DMS53 treated with DMSO at 0.1 percent for 48 hours (cell line): Measurements from ENCODE around the gene CABCOCO1.
"Not testable (repeated sequence)": the region's sequence is repeated elsewhere in the genome, so short reads cannot be mapped to it uniquely, and the experiment has no call there.

ENCODE experiments used
- DNase-seq: peaks from one replicate; lab custom pipeline; 2025; ENCODE audit not compliant: unreplicated experiment; lab: John Stamatoyannopoulos, UW

The CABCOCO1 gene

DNA sequence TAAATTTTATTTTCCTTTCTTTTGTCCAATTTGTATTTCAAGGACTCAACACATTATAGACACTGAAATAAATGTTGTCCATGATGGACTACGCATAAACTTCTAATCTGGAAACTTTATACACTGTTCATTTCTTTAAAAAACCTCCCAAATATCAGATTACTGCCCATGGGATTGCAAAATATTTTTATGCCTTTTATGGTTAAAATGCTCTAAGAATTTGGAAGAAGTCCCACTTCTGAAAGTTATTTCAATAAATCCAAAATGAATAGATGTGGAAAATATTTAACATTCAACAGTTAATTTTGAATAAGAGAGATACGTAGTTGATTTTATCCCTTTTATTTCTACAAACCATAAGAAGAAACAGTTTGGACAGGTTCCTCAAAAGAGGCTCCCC lies 46.1 kb downstream of the CABCOCO1 start:
- no peak for DNase-seq

DNA sequence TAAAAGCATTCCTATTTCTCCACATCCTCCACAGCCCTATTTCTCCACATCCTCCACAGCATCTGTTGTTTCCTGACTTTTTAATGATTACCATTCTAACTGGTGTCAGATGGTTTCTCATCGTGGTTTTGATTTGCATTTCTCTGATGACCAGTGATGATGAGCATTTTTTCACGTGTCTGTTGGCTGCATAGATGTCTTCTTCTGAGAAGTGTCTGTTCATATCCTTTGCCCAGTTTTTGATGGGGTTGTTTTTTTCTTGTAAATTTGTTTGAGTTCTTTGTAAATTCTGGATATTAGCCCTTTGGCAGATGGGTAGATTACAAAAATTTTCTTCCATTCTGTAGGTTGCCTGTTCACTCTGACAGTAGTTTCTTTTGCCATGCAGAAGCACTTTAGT lies 49.4 kb downstream of the CABCOCO1 start:
- DNase-seq: not testable (repeated sequence)

- DNase-seq: not testable (repeated sequence)
Observed at GRCh38 chr10:61719475-61719874, 56.7 kb downstream of the CABCOCO1 start.

GRCh38 chr10:61719906-61720305 lies 57.2 kb downstream of the CABCOCO1 start:
- DNase-seq: no peak

DNA sequence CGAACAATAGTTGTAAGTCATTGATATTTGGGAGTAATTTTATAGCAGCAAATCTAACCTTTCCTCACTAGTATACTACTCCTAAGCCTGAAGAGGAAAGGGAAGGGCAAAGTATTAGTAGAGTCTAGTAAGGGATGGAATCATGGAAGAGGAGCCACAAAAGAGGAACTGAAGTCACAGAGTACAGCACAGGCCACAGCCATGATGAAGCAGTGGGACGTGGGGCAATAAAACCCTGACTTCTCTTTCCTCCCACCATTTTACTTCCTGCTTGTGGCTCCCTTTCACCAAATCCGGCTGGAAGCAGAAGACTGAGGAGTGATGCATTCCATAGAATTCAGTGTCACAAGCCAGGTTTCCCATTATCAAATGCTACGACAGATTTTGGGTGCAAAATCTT lies 58.7 kb downstream of the CABCOCO1 start:
- DNase-seq: no peak

DNA sequence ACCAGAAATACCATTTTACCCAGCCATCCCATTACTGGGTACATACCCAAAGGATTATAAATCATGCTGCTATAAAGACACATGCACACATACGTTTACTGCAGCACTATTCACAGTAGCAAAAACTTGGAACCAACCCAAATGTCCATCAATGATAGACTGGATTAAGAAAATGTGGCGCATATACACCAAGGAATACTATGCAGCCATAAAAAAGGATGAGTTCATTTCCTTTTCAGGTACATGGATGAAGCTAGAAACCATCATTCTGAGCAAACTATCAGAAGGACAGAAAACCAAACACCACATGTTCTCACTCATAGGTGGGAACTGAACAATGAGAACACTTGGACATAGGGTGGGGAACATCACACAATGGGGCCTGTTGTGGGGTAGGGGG lies 62.5 kb downstream of the CABCOCO1 start:
- not testable (repeated sequence) for DNase-seq

DNA sequence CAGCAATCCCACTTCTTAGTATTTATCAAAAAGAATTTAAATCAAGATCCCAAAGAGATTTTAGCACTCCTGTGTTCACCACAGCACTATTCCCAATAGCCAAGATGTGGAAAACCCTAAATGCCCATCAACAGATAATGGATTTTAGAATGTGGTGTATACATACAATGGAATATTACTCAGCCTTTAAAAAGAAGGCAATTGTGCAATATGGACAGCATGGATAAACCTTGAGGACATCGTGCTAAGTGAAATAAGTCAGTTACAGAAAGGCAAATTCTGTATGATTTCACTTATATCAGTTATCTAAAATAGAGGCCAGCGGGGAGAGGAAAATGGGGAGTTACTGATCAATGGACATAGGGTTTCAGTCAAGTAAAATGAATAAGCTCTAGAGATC lies 66.9 kb downstream of the CABCOCO1 start:
- DNase-seq: no peak

DNA sequence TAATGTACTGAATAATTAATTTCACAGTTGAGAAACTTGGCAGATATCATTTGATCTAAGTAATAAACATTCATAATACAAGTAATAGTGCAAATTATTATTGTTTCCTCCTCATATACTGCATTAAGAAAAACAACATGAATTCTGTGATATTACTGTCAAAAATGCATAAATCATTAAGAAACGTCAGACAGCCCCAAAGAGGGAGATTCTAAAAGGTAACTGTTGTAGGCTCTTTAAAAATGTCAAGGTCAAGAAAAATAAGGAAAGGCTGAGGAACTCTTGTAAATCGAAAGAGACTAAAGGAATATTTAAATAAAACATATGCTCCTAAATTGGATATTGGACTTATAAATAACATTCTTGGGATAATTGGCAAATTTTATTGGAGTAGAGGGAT lies 67.9 kb downstream of the CABCOCO1 start:
- DNase-seq: no peak

DNA sequence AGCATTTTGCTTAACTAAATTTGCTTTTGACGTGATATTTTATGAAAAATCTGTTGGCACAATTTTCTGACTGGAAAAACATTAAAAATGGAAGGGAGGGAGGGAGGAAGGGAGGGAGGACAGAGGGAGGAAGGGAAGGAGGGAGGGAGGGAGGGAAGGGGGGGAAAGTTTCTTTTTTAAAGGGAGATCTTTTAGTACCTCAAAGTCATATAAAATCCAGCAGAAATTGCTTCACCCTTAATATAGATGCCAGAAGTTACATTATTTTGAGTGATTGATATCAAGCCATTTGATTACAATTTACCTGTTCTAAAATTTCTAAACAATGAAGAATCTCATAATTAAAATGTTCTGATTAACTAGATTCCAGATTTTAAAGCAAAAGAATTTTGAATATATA lies 68.9 kb downstream of the CABCOCO1 start:
- no peak for DNase-seq

DNA sequence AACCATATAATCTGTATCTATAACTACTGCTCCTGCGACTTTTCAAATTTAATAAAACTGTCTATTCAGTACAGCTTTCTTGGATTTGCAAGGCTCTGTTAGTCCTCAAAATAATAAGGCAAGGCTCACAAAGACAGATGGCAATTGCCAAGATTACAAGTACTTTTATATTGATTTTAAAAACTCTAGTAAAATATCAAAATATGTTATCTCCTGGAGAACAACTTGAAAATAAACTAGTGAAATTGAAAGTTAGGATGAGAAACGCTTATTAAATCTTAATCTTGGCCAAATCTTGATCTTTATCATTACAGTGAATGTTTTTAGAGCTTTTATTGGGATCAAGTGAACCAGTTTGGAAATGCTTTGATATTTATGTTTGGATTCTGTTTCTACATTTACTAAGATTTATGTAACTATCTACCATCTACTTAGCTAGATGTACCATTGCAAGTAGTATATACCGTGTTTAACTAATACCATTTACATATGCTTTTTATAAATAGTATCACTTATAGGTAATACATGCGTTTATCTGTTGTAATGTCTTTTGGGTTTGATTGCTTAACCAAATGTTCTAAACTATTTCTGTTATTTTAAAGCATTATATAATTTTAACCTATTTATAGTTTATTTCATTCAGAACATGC lies 70.0 kb downstream of the CABCOCO1 start:
- DNase-seq: no peak

DNA sequence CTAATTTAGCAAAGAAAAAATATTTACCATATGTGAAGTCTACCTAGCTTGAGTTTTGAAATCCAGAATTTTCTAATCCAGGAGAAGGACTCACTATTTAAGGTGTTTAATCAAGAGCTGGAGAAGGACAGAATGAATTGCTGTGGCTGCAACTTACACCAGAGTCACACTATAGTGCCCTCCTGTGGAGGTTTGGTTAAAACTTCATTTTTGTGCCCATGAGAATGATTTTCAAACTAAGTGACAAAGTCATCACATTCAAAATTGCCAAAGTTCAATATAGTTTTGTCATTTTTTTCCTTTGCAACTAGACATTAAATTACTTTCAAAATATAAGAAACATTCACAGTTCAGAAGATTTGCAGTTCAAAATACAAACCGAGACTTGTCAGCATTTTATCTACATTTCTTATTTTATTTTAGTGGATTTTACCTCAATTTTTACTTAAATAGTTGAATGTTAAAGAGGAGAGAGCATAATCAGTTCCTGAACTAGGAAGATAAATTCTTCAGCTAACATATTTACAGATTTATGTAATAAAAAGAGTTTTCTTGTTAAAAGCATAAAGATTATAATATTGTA lies 70.7 kb downstream of the CABCOCO1 start:
- peak; percentile 66 for DNase-seq

- no peak for DNase-seq
Observed at GRCh38 chr10:61735882-61736281, 73.2 kb downstream of the CABCOCO1 start.

DNA sequence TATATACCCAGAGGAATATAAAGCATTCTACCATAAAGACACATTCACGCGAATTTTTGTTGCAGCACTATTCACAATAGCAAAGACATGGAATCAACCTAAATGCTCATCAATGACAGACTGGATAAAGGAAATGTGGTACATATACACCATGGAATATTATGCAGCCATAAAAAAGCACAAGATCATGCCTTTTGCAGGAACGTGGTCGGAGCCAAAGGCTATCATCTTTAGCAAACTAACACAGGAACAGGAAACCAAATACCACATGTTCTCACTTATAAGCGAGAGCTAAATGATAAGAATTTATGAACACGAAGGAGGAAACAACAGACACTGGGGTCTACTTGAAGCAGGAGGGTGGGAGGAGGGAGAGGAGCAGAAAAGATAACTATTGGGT lies 74.7 kb downstream of the CABCOCO1 start:
- not testable (repeated sequence) for DNase-seq

GRCh38 chr10:61742812-61743211 lies 80.1 kb downstream of the CABCOCO1 start:
- no peak for DNase-seq

DNA sequence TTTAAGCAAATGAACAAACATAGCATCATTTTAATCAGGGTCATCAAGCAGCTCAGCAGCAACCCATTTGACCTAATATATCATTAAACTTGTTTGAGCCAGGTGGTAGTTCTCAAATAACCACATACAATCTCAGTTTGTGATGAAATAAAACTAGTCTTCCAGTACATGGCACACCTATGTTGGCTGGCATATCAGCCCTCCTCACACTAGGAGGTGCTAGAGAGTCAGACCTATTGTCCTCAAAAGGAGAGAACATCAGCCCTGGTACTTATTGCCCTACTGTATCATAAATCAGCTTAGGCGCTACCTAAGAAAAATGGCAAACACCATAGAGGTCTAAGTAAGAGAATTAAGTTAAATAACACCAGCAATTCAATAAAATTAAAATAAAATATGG lies 81.7 kb downstream of the CABCOCO1 start:
- DNase-seq: peak; percentile 3

- DNase-seq: no peak
Observed at GRCh38 chr10:61746377-61746776, 83.6 kb downstream of the CABCOCO1 start.

- no peak for DNase-seq
Observed at GRCh38 chr10:61747307-61747706, 84.6 kb downstream of the CABCOCO1 start.

DNA sequence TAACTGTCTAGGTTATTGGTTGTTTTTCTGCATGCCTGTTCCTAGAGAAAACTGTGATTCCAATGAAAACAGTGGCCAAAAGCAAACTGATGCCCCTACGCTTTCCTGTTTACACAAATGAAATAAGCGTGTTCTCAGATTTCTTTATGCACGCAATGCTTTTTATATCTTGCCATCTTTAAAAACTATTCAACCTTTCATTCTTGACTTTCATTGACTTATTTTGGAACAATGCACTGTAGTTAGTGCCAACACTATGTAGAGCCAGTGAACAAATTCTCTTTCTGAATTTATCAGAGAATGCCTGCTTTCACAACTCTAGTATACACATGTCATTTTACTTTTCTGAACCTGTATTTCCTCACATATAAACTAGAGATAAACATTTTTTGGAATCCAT lies 86.6 kb downstream of the CABCOCO1 start:
- peak; percentile 27 for DNase-seq

GRCh38 chr10:61750943-61751471 lies 88.3 kb downstream of the CABCOCO1 start:
- DNase-seq: peak; percentile 86

DNA sequence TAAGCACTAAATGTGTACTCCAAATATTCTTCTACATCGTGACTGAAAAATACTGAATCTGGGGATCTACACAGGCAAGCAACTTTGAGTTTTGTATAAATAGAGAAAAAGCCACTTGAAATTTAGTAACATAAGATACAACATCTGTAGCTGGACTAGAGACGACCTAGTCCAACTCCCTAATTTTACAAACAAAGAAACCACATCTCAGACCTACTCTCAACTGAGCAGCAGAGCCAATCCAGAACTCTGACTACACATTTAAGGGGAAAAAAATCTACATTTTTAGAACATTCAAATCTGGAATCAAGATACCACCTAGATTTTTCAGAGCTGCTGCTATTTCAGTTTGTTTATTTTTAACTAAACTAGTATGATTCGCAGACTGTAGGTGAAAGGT lies 88.9 kb downstream of the CABCOCO1 start:
- no peak for DNase-seq

DNA sequence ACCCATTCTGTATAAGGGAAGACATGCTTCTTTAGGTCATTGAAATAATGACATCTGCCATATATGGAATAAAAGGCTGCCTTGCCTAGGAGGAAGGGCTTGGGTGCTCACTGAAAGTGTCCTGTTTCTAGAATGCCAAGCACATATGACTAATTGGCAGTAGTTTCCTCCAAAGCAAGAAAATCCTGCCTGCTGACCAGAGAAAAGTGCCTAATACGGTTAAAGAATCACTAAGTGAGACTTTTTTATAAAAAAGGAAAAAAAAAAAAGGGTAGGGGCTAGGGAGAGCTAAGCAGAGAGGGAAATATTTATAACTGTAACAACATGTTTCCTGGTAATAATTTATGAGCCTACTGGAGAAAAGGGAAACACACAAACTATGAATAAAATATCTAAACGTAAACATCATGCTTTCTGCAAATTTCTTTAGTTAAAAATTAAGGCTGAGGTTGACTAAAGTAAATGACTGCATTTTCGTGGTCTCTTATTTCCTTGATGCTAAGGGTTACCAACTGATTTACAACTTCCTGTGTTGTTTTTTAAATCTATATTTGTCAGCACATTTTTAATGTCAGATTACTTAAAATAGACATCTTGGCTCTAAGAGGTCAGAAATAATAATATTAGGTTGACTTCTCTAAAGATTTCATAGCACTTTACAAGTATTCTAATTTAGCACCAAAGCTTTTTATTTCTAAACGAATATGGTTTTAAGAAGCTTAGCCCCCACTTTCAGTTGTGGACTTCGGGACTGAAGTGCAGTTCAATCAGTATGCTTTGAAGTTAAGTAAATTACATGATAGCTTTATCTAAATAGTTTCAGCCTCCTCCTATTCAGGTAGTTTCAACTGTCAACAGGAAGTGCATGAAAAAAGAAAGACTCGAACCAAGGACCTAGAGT lies 89.6 kb downstream of the CABCOCO1 start:
- peak; percentile 62 for DNase-seq

DNA sequence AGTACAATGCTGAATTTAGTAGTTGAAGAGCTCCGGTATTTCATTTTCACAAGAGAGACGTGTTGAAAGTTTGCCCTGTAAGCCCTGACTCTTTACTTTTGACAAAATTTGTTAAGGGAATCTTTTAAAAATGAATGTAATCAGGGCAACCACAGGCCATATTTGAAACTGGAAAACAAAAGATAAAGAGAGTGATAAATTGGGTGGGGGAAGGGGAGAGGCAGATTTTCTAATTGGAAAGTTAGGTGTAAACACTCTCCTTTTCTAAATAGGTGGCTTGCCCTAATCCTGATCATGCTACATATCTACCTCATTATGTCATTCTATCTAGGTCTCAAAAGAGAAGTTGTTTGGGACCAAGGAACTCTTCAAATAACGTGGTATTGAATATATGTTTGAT lies 90.7 kb downstream of the CABCOCO1 start:
- DNase-seq: no peak
